Activated gamma-delta T cell (primary cell): ENCODE data around the gene BMAL2.

Experiments
- DNase-seq: peaks from one replicate; lab custom pipeline; 2025; lab: John Stamatoyannopoulos, UW

BMAL2 gene

GRCh38 chr12:27319848-27320247, 12.8 kb upstream of the BMAL2 start:
- no peak for DNase-seq

DNA sequence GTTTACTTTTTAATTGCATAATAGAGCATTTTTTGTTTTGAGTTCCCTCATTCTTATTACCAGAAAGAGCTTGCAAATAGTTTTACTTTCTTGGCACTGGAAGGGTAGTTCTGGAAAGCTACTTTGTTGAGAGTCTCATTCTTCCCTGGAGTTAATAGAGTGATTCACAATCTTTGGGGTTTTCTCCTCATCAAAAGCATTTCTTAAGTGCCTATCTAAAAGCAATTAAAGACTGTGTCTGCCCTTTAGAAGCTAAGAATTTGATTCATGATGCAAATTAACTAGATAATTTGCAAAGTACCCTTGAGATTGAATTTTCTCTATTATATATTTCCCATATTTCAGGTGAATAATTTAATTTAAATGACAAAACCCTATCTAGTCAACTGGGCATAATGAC, 8.1 kb upstream of the BMAL2 start:
- DNase-seq: no peak

GRCh38 chr12:27330846-27331245, 1.8 kb upstream of the BMAL2 start:
- no peak for DNase-seq

DNA sequence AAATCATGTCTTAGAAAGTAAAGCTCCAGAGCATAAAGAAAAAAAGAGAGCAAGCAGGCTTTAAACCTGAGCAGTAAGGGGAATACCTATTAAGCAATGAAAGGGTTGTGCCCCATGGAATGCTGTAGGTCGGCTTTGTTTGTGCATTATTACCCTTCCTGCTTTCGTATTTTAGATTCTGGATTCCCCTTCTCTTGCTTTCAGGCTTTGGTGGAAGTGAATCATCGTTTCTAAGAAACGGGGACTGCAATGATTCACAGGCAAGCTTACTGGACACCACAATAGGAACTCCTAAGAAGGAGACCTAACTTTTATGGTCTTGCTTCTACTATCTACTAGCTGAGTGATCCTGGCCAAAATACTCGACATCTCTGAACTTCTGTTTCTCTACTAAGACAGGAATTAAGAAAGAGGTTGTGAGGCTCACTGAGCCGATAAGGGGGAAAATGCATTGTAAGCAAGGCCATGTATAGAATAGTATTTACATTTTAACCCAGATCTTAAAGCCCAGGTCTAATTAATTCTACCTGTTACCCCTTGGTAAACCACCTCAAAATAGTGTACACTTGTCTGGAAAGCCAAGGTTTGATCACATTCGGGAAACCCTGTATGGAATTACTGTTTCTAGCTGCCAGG, 1.2 kb upstream of the BMAL2 start:
- DNase-seq: no peak

DNA sequence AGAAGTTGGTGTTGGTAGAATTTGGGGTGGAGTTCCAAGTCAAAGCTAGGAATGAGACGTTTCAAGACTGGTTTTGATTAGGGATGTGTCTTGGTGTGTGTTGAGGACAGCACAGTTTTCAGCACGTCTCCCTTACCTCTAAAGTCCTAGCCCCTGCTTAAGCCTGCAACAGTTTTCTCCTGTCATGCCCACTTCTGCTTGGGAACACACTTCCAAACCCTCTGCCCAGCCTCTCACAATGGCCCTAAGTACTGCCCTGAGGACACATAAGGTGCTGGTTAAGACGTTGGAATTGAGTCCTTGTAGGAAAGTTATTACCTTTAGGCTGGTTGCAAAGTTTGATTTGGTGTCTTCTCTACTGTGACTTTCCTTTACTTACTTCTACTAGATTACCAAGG, 710 bp upstream of the BMAL2 start:
- DNase-seq: no peak

- DNase-seq: no peak
Measured at GRCh38 chr12:27332407-27332713, 276 bp upstream of the BMAL2 start.

GRCh38 chr12:27333403-27334009, 870 bp downstream of the BMAL2 start:
- no peak for DNase-seq

DNA sequence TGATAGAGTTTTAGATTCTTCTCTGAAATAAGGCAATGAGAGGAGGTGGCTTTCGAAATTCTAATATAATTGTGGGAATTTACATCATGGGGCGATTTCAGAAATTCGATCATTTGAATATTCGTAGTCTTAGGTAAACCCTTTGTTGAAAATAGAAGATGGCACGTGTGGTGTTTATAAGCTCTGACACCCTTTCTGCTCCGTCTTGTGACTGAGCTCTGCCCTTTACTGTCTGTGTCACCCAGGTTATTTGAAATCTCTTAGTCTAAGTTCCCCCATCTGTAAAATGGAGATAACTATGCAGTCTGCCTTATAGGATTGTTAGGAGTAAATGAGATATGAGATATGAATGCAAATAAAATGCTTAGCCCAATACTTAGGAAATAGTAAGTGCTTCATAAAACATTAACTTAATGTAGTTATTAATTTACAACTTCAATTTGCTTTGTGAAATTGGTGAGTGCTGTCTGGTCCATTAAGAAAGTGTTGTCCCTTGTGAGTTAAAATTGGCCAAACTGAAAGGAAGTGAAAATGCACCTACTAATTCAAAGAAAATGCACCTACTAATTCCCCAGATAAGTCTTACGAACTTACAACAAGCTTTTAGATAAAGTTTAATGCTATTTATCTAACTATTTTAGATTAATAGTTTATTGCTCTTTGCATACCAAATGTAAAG, 1.5 kb downstream of the BMAL2 start:
- no peak for DNase-seq

DNA sequence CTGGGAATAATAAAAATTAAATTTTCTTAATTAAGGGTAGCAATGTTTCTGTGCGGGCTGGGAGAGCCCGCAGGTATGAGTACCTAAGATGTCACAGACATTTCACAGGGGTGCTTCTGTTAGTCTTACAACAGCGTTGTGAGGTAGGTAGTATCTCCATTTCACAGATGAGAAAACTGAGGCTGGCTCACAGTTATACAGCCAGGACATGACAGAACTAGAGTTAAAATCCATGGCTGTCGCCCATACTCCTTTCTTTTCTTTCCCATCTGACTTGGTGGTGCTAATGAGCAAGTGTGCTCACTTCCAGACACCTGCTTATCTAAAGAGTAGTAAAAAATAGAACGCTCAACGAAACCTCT, 2.1 kb downstream of the BMAL2 start:
- DNase-seq: no peak

DNA sequence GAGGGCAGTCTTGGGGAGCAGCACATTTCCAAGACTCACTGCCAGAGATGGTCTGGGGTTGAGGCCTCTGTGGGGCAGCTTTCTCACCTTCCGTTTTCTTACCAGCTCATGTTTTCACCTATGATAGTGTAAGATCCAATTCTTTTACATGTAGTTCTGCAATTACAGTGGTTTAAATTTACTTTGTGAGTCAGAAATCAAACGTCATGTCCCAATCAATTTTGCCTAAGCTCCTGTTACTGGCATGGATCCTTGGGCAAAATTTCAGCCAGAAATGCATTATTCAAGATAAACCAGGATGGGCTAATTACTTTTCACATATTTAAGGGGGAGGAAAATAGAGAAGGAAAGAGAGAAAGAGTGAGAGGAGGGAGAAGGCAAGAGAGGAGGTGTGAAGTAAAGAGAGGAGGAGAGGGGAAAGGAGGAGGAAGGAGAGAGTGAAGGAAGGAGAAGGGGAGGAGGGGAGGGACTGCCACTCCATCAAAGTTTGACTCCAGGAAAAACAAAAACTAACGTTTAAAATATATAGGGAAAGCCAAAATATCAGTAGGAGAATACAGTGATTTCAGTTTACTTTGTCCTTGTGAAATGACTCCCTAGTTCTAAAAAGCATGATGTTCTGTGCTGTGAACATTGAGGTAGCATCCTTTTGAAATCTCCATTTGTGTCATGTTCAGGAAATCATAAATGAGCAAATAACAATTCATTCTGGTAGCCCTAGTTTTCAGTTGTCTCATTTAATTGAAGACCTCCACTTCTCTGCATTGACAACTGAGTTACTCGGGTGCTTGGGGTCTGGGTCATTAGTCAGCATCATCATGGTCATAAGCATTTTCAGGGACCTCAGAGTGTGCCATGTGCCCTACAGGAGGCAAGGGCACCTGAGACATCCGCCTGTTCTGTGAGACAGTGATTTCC, 3.0 kb downstream of the BMAL2 start:
- no peak for DNase-seq

GRCh38 chr12:27336282-27336653, 3.6 kb downstream of the BMAL2 start:
- DNase-seq: no peak

DNA sequence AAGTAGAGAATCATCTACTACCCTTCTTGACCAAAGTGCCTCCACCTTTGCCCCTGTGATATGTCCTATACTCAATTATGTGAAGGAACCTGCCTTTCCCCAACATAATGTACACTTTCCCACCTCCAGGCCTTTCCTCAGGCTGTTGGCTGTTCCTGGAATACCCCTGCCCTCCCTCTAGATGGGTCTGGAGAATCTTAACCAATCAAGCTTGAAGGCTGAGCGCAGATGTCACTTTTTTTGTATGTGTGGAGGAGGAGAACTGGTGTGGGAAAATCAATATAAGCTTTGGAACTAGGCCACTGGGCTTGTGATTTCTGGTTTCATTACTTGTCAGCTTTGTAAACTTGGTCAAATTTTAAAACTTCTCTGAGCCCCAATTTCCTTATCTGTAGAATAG, 4.7 kb downstream of the BMAL2 start:
- DNase-seq: no peak

GRCh38 chr12:27338473-27338872, 5.8 kb downstream of the BMAL2 start:
- DNase-seq: no peak

- DNase-seq: no peak
Measured at GRCh38 chr12:27340971-27341370, 8.3 kb downstream of the BMAL2 start.

DNA sequence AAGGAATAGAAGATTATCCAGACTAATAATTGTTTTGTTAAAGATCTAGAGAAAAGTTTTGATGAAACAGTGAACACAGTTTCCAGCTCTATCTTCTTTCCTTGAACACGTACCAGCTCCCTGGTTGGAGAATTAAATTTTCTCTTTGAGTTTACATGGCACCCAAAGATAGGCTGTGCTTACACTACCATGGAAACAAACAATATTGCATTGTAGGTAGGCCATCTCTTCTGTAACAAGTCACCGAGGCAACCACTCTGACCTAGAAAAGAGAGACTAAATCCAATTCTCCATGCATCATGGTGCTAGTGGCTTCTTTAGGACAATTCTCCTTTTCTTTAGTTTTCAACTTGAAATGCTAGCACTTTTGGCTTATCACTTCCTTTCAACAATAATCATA, 9.9 kb downstream of the BMAL2 start:
- DNase-seq: no peak

DNA sequence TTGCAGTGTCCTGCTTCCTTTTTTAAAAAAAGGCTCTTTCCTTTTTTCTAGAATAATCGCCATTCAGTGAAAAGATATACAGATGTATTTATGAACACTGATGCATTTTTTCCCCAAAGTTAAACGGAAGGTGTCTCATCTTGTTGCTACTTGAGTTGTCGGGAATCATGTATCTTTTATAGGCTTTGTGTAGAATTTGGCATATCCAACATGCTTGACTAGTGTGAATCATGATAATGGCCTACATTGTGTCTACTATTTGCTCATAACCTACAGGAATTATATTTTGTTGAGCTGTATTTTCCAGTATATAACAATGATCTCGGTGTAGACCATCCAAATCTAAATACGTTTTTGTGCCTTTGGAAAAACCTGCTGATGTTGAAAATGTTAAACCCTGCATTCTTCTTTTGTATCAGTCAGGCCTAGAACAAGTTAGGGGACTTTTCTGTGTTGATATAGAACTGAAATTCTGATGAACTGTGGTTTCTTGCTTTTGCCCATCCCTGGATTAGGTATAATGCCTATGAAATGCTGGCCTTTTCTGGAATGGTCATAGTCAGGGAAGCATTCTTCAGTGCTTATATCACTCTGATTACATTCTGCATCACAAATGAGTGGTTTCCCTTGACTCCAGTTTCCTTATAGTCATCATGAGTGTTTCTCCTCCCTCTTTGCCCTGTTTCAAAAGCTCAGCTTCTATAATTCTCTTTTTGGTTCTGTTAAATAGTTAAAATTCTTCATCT, 10.8 kb downstream of the BMAL2 start:
- no peak for DNase-seq

GRCh38 chr12:27344246-27344645, 11.6 kb downstream of the BMAL2 start:
- no peak for DNase-seq

- no peak for DNase-seq
Measured at GRCh38 chr12:27344760-27345159, 12.1 kb downstream of the BMAL2 start.

GRCh38 chr12:27345376-27345775, 12.7 kb downstream of the BMAL2 start:
- DNase-seq: no peak

GRCh38 chr12:27347779-27348178, 15.1 kb downstream of the BMAL2 start:
- no peak for DNase-seq

DNA sequence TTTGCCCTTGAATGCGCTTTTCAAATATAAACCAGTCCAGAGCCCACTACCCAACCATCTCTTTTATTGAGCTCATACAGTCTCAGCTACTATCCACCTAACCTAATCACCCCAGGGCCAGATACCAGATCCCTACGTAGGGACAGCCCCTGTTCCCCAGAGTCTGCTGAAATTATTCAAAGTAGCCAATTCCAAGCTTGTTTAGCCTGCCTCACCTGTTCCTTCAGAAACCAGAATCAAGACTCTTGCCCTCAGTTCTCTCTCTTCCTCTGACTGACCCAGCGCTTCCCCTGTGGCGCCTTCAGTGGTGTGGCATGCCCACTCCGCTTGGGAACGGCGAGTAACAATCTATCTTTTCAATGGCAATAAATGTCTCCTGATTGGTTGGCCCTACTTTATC, 18.8 kb downstream of the BMAL2 start:
- DNase-seq: no peak

DNA sequence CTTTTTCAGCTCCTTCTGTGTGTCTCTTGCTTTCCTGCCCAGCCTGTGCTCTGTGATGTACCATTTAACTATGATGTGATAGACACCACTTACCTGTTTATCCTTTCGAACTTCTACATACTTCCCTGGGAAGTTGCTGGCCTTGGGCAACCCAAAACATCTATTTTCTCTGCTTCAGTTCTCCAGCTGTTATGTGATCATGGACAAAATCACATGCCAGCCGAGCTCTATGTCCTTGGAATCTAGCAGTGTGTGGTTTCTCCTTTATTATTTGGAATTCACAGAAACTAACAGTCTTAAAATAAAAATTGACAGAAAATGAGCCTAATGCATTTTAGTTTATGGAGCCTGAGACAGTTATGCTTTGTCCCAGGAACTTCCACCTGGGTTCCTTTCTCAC, 22.9 kb downstream of the BMAL2 start:
- DNase-seq: no peak
